SJCRH30 (cell line): ENCODE measurements around the gene ZMYND12. TPM values are rescaled to one million over a fixed set of nuclear protein-coding genes. Genes with fewer than 3 reads are reported as not detected.

Experiments
- DNase-seq, 2 experiments: peaks; one replicate each; pipeline ENCODE4 v3.0.0-alpha.2; 2015 to 2020
- H3K27ac ChIP-seq: fragments of 250-450 bp; sonication (Bioruptor Pico); 2 replicates; pipeline ENCODE4 v1.5.1; 2020; ENCODE audit warnings: mild to moderate bottlenecking, moderate library complexity
- H3K27me3 ChIP-seq: fragments of 250-450 bp; sonication (Bioruptor Pico); 2 replicates; pipeline ENCODE4 v1.5.1; 2020; ENCODE audit warnings: mild to moderate bottlenecking, moderate library complexity
- H3K36me3 ChIP-seq: fragments of 250-450 bp; sonication (Bioruptor Pico); 2 replicates; pipeline ENCODE4 v1.5.1; 2020; ENCODE audit warnings: mild to moderate bottlenecking, moderate library complexity
- H3K4me1 ChIP-seq: fragments of 250-450 bp; sonication (Bioruptor Pico); 2 replicates; pipeline ENCODE4 v1.5.1; 2020; ENCODE audit warnings: mild to moderate bottlenecking, moderate library complexity
- H3K4me3 ChIP-seq: fragments of 250-450 bp; sonication (Bioruptor Pico); 2 replicates; pipeline ENCODE4 v1.5.1; 2020; ENCODE audit warnings: mild to moderate bottlenecking, moderate library complexity
- H3K9me3 ChIP-seq: fragments of 250-450 bp; sonication (Bioruptor Pico); replicated peaks from 2 replicates; pipeline ENCODE4 v1.5.1; 2020; ENCODE audit warnings: mild to moderate bottlenecking, moderate library complexity
- total RNA-seq: library from RNA; depleted of rRNA; stranded (reverse); fragments of >200 nt; shearing (Covaris generic); gene quantifications from 2 replicates; pipeline ENCODE4 v1.2.3, GENCODE V29; 2014

Gene ZMYND12
- total RNA-seq, 1 experiment from 2014 or later = 0.32 TPM

DNA sequence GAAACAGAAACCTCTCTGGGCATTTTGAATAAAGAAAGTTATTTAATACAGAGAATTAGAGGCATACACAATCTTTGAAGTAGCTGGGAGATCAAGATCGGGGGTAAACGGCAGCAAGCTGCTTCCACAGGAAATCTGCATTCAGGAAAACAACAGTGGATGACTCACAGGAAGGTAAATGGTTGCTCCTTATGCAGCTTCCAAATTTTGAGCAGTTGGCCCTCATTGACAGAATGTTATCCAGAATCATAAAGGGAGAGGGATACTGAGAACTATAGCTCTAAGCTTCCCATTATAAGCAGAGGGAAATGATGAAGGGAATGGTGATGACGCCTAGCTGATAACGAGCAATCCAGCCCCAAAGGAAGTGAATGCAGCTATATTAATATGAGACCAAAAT is 28.6 kb downstream of the ZMYND12 start:
- no peak overlapping the region for H3K4me3 ChIP-seq
- H3K9me3 ChIP-seq = no peaks in the 10 kb centered on the region
- DNase-seq = no peak
- no peaks in the 10 kb centered on the region for H3K36me3 ChIP-seq
- no peaks in the 10 kb centered on the region for H3K27me3 ChIP-seq
- peaks cover 18% of the 10 kb centered on the region for H3K4me1 ChIP-seq
- no peak overlapping the region for H3K27ac ChIP-seq

DNA sequence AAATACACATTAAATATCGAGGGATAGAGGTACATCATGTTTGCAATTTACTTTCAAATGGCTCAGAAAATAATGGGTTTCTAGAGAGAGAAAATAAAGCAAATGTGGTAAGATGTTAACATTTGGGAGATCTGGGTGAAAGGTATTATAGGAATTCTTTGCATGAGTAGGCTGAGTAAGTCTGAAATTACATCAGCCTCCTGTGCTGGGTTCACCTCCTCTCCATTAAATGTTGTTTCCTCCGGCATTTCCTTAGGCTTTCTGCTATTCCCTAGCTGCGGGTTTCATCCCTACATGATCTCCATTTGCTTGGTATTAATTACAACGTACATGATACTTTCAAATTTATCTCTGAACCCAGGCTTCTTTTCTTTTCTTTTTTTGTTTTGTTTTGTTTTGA is 31.6 kb downstream of the ZMYND12 start:
- no peak for DNase-seq

GRCh38 chr1:42423681-42424080 is 32.1 kb downstream of the ZMYND12 start:
- peak; percentile 54 to 68 for DNase-seq
- Histone ChIP-seq H3K9me3 (no peaks in the 10 kb centered on the region), H3K36me3 (no peaks in the 10 kb centered on the region), H3K27ac (peak overlapping the region; percentile 35), H3K4me1 (peaks cover 33% of the 10 kb centered on the region), H3K27me3 (no peaks in the 10 kb centered on the region), H3K4me3 (peak overlapping the region; percentile 16)

More for the DNA sequence above, 31.6 kb downstream of the ZMYND12 start:
- H3K27me3 ChIP-seq = no peaks in the 10 kb centered on the region
- peak overlapping the region; percentile 35 for H3K27ac ChIP-seq
- no peak overlapping the region; the same call in 1 of the 2 replicates for H3K4me3 ChIP-seq
- peaks cover 33% of the 10 kb centered on the region for H3K4me1 ChIP-seq
- no peaks in the 10 kb centered on the region for H3K36me3 ChIP-seq
- no peaks in the 10 kb centered on the region for H3K9me3 ChIP-seq

- DNase-seq = no peak
- Histone ChIP-seq H3K9me3 (no peaks in the 10 kb centered on the region), H3K36me3 (no peaks in the 10 kb centered on the region), H3K4me1 (peaks cover 33% of the 10 kb centered on the region), H3K27ac (no peak overlapping the region), H3K27me3 (no peaks in the 10 kb centered on the region), H3K4me3 (no peak overlapping the region)
These were observed 33.1 kb downstream of the ZMYND12 start for GRCh38 chr1:42422737-42423136.

GRCh38 chr1:42420911-42421585 is 34.8 kb downstream of the ZMYND12 start:
- peak; percentile 84 to 90 for DNase-seq
- H3K27ac ChIP-seq = no peak overlapping the region
- H3K27me3 ChIP-seq = no peaks in the 10 kb centered on the region
- no peaks in the 10 kb centered on the region for H3K9me3 ChIP-seq
- H3K36me3 ChIP-seq = no peaks in the 10 kb centered on the region
- peaks cover 33% of the 10 kb centered on the region for H3K4me1 ChIP-seq
- H3K4me3 ChIP-seq = no peak overlapping the region

GRCh38 chr1:42420121-42420520 is 35.7 kb downstream of the ZMYND12 start:
- Histone ChIP-seq H3K27ac (no peak overlapping the region), H3K27me3 (no peaks in the 10 kb centered on the region), H3K9me3 (no peaks in the 10 kb centered on the region), H3K4me3 (no peak overlapping the region), H3K36me3 (no peaks in the 10 kb centered on the region), H3K4me1 (peaks cover 33% of the 10 kb centered on the region)
- no peak for DNase-seq

DNA sequence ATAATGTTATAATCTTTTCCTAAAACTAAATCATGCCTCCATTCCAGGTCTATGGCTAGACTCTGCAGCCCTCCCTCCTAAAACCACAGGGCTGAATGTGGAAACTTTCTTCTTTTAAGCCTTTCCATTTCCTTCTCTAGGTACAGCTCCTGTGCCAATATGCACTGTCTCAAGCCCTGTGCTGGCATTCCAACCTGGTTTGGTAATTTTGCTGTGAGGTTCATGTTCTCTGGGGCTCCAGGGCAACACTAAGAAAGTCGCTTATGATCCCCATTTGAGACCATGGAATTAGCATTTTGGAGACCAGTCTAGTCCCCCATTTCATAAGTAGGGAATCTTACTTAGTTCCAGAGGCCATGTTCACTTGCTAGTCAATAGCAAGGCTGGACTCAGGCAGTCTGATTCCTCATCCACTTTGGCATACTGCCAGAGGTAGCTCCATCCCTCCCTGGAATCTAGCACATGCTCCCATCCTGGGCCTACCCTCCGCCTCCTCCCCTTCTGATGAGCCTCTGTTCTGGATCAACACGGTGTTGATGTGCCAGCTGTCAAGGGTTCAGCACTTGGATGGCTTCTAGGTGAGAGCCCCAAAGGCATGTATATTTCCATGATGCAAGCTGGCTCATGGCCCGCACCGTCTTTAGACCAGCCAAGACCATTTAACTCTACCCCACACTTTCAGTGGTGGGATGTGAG is 36.5 kb downstream of the ZMYND12 start:
- peak in 1 of 2 experiments; percentile 25 for DNase-seq
- H3K27ac ChIP-seq = no peak overlapping the region
- H3K9me3 ChIP-seq = no peaks in the 10 kb centered on the region
- no peaks in the 10 kb centered on the region for H3K36me3 ChIP-seq
- no peaks in the 10 kb centered on the region for H3K27me3 ChIP-seq
- no peak overlapping the region for H3K4me3 ChIP-seq
- H3K4me1 ChIP-seq = peaks cover 32% of the 10 kb centered on the region

DNA sequence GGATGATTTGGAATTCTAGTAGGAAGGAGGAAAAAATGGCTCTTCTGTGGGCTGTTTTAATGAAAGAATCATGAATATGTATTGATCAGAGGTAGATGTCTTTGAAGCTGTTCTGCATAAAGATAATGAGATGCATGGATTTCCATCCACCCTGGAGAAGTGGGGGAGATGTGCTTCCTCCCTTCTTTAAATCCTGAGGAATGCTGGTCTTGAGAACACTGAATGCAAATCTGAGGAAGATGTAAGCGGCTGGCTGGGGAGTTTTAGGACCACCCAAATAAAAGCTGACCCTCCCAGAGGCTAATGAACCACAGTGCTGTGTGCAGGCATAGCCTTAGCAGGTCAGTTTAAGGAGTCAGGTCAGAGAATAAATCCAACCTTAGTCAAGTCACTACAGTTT is 37.3 kb downstream of the ZMYND12 start:
- no peak overlapping the region for H3K4me3 ChIP-seq
- H3K4me1 ChIP-seq = peaks cover 24% of the 10 kb centered on the region
- no peaks in the 10 kb centered on the region for H3K9me3 ChIP-seq
- H3K27me3 ChIP-seq = no peaks in the 10 kb centered on the region
- no peak overlapping the region for H3K27ac ChIP-seq
- no peaks in the 10 kb centered on the region for H3K36me3 ChIP-seq
- no peak for DNase-seq

GRCh38 chr1:42417166-42417565 is 38.7 kb downstream of the ZMYND12 start:
- no peak overlapping the region for H3K27ac ChIP-seq
- no peak for DNase-seq
- H3K4me3 ChIP-seq = no peak overlapping the region
- H3K4me1 ChIP-seq = peaks cover 15% of the 10 kb centered on the region
- no peaks in the 10 kb centered on the region for H3K27me3 ChIP-seq
- no peaks in the 10 kb centered on the region for H3K36me3 ChIP-seq
- H3K9me3 ChIP-seq = no peaks in the 10 kb centered on the region

GRCh38 chr1:42414551-42415496 is 41.0 kb downstream of the ZMYND12 start:
- Histone ChIP-seq H3K4me1 (no peaks in the 10 kb centered on the region), H3K27me3 (no peaks in the 10 kb centered on the region), H3K9me3 (no peaks in the 10 kb centered on the region), H3K4me3 (no peak overlapping the region), H3K36me3 (no peaks in the 10 kb centered on the region), H3K27ac (no peak overlapping the region)
- DNase-seq = no peak

GRCh38 chr1:42403880-42404400 is 51.9 kb downstream of the ZMYND12 start:
- DNase-seq = no peak
- Histone ChIP-seq H3K4me3 (no peak overlapping the region), H3K9me3 (no peaks in the 10 kb centered on the region), H3K36me3 (no peaks in the 10 kb centered on the region), H3K27ac (no peak overlapping the region), H3K27me3 (peaks cover 12% of the 10 kb centered on the region; the same call in 1 of the 2 replicates), H3K4me1 (no peaks in the 10 kb centered on the region; the same call in 1 of the 2 replicates)

DNA sequence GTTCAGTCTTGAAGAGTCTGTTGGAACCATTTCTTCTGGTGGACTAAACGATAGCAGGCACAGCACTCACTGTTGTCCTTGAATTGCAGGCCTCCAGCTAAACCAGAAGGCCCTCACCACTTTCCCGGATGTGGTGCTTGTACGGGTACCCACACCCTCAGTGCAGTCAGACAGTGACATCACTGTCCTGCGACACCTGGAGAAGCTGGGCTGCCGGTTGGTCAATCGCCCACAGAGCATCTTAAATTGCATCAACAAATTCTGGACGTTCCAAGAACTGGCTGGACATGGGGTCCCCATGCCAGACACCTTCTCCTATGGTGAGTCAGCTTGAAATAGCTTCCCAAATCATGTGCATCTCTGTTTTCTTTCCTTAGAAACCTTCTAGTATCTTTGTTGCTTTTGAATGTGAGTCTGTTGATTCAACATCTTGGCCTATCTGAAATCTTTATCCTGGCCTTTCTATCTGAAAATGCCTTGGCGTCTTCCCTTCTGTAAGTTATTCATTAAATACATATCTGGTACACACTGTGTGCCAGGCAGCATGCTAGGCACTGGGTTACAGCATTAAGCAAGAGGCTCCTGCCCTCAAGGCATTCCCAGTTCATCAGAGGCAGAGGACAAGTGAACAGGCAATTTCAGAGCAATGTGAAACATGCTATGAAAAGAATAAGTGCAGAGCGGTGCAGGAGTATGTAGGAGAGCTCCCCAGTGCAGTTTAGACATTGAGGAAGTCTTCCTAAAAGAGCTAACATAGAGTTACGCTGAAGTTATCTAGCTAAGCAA is 56.3 kb downstream of the ZMYND12 start:
- no peak for DNase-seq
- H3K36me3 ChIP-seq = no peaks in the 10 kb centered on the region
- H3K27ac ChIP-seq = no peak overlapping the region
- H3K4me1 ChIP-seq = no peaks in the 10 kb centered on the region; the same call in 1 of the 2 replicates
- no peak overlapping the region for H3K4me3 ChIP-seq
- no peaks in the 10 kb centered on the region for H3K9me3 ChIP-seq
- peaks cover 9% of the 10 kb centered on the region; the same call in 1 of the 2 replicates for H3K27me3 ChIP-seq

- Histone ChIP-seq H3K9me3 (no peaks in the 10 kb centered on the region), H3K27me3 (peaks cover 8% of the 10 kb centered on the region; the same call in 1 of the 2 replicates), H3K27ac (no peak overlapping the region), H3K4me3 (no peak overlapping the region), H3K36me3 (no peaks in the 10 kb centered on the region), H3K4me1 (no peaks in the 10 kb centered on the region)
- DNase-seq = no peak
These were observed 62.6 kb downstream of the ZMYND12 start for GRCh38 chr1:42392967-42393848.
